RPMI8226 (cell line): ENCODE data around the gene RASAL2.
"Not testable (repeated sequence)": the region's sequence is repeated elsewhere in the genome, so short reads cannot be mapped to it uniquely, and the experiment has no call there.

Experiments
- DNase-seq: peaks from one replicate; pipeline ENCODE4 v3.0.0-alpha.2; 2015

RASAL2 gene

DNA sequence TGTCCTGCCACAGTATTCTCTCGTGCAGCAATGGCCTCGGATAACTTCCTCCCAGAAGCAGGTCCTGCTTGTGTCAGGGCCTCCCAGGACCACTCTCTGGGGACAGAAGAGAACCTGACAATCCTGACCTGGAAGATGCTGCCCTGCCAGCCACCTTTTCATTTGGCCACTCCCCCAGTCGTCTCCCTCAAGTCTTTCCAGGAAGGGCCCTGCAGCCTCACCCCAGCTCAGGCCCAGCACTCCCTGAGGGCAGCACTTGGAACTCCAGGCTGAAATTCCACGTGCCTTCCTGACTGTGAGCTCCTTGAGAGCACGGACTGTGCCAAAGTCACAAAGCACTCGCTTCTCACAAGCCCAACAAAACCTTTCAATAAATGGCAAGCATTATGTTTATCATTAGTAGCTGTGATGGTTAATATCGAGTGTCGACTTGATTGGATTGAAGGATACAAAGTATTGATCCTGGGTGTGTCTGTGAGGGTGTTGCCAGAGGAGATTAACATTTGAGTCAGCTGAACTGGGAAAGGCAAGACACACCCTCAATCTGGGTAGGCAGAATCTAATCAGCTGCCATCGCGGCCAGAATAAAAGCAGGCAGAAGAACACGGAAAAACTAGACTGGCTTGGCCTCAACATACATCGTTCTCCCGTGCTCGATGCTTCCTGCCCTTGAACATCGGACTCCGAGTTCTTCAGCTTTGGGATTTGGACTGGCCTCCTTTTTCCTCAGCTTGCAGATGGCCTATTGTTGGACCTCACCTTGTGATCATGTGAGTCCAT, 405.2 kb downstream of the RASAL2 start:
- DNase-seq: no peak

DNA sequence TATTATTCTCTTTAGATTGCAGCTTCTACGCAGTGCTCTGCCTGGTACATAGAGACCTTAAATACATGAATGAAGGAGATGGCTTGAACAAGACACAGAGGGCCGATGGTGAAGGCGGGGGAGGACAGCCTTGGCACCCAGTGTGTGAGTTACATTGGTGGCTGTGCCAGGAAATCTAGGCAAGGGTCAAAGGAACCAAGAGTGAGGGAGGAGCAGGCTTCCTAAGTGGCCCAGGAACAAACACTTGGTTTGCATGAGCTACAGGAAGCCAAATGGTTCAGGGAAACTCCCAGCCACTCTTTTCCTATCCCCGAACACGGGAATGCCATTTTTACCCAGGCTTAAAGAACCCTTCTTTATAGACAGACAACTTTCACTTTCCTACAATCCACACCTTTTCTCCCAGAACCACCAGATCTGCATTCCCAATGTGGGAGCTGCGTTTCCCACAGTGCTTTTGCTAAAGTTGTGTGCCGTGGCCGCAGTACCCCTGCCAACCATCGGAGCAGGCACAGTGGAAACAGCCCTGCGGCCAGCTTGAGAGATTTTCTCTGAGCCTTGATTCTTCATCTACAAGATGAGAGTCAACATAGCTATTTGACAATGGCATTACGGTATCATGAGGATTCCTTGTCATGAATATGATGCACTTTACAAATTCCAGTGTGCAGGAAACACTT, 406.3 kb downstream of the RASAL2 start:
- DNase-seq: no peak

DNA sequence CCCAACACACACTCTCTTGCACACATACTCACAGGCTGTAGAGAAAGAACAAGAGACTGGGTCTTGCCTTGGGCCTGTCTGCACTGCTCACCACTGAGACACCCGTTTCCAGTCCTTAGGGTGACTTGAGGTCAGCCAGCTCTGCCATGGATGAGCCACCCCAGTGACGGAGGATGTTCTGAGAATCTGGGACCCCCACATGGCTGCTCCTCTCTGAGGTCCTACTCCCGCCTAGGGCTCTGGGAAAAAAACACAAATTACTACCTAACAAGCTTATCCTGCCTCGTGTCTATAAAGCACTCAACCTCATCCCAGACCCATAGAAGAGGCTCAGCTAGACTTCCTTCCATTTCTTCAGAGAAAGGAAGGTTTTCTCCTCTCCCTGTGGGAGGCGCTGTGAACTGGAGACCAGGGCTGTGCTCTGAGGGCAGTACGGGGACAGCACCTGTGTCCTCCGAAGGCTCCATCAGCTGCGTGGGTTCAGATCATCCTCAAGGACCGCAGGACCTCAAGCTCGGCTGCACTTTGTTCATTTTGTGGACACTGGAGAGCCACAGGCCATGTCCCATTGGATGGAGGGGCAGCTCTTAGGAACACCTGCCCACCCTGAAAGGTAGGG, 407.1 kb downstream of the RASAL2 start:
- DNase-seq: no peak

DNA sequence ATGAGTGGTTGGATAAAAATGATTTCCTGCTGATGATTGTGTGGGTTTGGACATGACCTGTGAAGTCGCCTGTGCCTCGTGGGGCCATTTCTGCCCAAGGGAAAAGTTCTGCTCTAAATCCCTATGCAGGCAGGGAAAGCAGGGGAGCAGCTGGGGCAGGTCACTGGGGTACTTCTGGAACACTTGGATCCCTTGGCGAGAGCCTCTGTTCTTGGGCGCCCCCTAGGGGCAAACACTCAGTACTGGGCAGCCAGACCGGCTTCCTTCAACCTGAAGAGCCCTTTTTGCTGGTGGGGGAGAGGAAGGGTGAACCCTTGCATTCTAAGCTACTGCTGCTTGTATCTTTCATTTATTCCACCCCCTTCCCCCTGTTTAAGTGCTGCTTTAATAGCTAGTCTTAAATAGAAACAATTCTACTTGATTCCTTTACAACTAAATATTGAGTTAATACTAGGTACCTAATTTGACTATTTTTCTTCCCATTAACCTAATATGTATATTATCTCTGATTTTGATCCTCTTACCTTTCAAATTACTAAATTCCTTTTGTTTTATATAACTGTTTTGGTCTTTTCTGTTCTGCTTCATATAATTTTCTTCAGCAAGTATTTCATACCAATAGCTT, 407.9 kb downstream of the RASAL2 start:
- peak; percentile 74 for DNase-seq

DNA sequence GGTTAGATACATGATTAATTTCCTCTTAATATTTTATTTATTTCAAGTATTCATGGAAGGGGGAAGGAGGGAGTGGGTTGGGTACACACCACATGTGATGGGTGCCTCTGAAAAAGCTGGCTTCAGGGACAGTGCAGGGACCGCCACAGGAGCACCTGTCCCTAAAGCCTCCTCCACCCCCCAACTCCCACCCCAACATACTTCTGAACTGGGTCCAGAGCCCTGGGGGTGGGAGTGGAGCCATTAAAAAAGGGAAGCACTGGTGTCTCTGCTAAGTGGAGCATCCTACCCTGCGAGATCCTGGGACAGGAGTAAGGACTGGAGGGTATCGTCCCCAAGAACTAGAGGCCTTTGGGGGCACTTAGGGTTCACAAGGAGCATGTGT, 408.4 kb downstream of the RASAL2 start:
- no peak for DNase-seq

DNA sequence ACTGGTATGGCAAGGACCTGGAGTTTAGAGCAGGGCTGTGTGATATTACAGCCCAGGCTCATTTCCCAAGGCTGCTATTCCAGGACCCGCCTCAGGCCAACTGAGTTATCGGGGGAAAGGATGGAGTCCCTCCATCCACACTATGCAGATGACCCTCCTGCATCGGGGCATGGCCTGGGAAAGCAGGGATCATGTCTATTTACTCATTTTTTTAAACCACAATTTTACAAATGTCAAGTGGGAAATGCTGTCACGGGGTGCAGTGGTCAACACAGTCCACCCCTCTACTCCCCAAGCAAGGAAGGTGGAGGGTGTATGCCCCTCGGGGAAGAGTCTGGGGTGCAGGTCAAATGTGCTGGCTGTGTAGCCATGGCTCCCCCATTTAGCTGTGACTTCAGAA, 409.0 kb downstream of the RASAL2 start:
- DNase-seq: no peak

DNA sequence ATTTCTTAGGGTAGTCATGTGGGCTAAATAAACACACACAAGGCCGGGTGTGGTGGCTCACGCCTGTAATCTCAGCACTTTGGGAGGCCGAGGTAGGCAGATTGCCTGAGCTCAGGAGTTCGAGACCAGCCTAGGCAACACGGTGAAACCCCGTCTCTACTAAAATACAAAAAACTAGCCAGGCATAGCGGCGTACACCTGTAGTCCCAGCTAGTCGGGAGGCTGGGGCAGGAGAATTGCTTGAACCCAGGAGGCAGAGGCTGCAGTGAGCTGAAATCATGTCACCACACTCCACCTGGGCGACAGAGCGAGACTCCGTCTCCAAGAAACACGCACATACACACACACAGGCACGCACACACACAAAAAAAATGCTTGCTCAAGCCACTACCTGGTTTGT, 409.4 kb downstream of the RASAL2 start:
- not testable (repeated sequence) for DNase-seq

DNA sequence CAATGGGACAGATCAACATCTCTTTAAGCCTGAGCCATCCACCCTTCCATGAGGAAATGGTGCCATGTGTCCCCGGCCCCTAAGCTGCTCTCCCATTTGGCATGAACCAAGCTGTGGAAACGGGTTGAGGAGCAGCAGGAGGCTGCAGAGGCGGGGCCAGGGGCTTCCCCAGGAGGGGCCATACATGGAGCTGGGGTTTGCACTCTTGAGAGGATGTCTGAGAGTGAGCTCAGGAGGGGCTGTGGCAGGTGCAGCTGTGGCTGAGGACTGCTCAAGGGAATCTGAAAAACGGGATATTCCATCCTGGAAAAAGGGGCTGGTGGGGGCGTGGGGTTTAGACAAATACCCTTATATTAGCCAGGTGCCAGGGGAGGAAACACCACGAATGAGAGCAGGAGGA, 409.9 kb downstream of the RASAL2 start:
- DNase-seq: no peak

DNA sequence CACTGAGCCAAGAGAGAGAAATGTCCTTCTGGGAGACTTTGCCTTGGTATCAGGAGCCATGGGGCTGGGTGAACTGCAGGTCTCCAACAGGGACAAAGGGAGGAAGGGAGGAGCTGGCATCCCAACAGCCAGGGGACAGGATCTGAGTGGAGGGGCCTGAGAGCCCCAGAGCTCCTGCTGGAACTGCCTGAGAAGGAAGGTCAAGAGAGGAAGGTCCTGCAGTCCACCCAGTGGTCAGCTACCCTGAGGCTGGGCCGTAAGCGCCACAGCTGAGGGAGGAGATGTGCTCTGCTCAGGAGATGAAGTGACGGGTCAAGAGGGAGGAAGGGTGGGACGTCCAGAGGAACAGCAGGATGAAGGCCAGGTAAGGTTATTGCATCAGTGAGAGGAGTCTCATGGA, 410.4 kb downstream of the RASAL2 start:
- DNase-seq: no peak

DNA sequence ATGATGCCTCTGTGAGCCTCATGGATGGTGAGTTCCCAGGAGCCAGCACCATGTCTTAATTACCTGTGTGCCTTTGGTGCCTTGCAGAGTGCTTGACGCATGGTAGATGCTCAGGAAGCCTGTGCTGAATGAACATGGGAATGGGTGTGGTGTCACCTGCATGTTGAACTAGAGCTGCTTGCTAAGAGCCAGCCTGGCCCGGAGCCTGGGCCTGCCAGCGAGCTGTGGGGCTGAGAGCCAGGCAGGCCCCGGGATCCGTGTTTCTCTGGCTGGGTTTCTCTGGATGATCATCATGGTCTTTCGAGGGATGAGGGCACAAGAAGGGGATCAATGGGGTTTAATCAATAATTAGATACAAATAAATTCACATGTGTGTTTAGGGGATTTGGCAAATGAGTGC, 412.3 kb downstream of the RASAL2 start:
- DNase-seq: no peak

DNA sequence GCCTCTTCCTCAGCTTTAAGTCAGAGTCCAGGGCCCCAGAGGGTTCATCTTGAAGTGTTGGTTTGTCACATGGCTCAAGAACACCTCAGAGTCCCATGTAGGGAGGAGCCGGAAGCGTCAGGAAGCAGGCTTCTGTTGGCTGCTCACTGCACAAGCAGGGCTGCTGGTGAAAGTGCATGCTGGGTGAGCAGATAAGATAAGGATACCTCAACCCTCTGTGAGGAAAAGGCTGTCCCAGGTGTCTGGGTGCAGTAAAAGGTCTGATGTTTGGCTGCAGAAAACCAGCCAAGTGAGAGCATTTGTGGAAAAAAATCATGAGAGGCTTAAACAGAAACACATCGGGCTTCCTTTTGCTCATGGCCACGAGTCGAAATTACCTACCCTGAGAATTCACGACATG, 412.8 kb downstream of the RASAL2 start:
- DNase-seq: no peak

DNA sequence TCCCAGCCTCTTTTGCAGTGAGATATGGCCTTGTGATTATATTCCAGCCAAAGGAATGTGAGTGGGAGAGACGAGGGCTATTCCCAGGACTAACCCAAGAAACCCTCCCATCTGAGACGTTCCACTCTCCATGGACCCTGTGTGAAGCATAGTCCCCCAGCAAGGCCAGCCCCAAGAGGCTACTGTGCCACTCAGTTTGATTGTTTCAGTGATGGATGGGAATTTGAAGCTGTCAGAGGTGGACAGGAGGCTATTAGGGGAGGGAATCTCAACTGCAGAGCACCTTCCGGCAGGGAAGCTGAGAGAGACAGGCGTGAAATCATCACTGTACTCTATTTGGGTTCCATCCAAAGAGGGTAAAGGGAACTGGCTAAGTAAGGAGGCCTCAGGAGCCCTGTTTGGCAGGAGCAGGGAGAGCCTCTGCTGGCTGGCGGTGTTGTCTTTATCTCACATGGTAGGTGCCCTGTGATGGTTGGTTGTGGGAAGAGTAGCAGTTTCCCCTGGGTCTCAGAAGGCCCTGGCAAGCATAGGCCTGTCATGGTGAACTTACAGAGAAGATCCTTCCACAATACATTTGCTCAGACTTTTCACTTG, 415.6 kb downstream of the RASAL2 start:
- DNase-seq: no peak

DNA sequence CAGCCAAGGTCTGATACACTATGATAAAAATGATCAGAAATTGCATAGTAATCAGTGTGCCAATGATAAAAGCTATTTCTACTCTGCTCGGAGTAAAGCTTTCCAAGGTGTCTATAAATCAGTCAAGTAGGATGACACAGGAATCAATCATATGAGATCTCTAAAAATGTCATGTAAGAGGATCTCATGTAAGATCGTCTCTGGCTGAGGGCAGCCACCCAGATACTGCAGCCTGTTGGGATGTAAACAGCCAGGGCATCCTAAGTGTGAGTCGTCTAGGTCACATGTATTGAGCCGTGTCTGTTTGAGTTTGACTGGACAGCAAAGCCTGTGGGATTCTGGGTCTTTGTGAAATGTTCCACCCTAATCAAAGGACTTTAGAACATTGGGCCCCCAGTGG, 416.3 kb downstream of the RASAL2 start:
- DNase-seq: no peak

DNA sequence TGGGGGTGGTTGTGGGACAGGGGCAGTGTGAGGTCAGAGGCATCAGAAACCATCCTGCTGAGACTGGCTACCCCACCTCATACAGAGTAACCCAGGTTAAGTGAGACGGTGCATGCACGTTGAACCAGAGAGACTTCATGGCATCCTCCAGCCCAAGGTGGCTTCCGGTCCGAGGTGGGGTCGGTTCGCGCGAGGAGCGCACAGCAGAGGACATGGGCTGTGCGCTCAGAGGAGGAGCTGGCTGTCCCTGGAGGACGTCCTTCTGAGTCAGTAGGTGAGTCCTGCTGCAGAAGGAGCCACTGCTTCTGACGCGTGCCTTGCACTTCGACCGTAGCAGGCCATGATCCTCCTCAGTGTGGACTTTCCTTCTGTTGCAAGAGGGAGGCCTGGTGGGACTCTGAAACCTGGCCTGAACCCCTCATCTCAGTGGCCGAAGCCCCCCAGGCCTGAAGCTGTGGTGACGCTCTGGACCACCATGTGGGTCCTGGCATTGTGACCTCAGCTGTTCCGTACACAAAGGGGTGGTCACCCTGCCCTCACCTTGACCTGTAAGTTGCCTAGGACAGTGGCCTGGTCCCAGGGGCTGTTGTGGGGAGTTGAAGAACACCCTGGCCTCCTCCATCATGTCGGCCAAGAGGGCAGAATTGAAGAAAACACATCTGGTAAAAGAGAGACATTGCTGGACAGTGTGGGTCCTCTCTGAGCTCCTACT, 418.8 kb downstream of the RASAL2 start, which contains the start of gene TEX35:
TSS of gene TEX35 (plus strand) at position 544 of the 712 bp plus-strand sequence. CDS start at position 624, 80 bp downstream.
- DNase-seq: no peak

DNA sequence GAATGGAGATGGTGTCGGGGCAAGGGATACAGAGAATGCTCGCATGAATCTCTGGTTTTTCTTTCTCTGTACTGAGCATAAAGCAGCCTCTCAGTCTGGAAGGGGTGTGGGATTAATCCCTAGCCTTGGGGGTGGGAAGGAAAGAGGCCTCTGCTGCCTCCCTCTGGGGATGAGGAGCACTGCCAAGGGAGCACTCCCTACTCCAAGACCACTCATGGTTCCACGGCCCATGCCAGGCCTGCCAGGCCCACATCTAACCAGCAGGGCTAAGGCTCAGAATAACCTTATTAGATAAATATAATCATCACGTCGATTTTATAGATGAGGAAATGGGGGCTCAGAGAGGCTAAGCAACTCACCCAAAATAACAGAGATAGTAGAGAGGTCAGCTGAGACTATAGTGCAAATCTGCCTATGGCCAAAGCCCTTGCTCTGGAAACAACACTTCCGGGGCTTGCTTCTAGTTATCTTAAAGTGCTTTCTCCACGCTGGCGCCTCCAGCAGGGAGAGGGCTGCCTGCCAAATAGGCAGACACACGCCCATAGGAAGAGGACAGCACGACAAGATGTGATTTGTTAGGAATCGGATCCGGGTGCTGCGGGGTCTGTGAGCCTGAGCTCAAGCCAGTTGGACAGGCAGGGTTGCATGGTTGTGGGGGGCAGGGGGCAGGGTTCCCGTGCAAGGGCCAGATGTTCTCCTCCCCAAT, 419.5 kb downstream of the RASAL2 start:
- DNase-seq: no peak

DNA sequence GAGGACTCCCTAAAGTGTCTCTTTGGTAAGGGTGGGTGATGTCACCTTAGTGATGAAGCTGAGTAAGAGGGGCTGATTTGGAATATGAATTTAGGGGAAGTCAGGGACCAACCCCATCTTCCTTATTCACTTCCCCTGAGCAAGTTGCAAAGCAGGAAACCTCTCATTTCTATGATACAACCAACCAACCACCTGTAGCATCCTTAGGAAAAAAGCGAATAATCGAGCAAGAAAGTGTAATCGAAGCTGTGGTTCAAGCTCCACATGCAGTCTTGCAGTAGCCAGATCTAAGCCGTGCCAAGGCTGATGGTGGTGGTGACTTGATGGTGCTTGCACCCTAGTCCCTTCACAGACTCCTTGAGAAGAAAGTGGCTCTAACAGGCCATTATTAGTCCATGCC, 422.2 kb downstream of the RASAL2 start:
- no peak for DNase-seq

DNA sequence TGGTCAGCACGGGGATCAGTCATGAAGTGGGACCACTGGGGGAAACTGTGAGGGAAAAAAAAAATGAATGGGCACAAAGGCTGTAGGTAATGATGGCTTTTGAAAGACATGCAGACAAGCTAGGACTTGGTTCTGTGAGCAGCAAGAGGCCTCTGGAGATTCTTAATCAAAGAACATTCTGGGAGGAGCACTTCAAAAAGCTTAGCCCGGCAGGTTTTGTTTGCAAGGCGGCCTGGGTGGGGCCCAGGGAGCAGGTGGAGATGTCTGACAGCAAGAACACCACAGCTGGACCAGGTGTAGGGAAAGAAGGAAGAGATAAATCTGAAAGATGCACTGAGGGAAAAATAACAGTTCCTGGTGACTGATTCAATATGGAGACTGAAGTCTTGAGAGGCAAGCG, 425.0 kb downstream of the RASAL2 start:
- DNase-seq: no peak

DNA sequence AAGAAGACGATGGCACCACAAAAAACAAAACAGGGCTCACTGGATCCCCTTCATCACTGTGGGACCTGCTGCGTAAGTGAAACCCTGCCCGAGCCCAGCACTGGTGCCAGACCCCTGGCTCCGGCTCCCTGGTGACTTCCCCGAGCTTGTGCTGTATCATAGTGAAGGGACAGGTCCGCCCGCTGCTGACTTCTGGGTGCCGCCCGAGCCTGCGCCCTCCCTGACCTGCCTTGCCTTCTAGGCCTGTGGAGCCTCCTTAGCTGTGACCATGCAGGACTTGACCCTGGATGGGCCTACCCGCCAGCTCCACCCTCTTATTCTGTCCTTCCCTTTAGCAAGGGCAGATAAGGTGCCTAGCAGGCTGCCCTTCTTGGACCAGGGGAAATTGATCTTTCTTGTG, 426.9 kb downstream of the RASAL2 start:
- DNase-seq: no peak

DNA sequence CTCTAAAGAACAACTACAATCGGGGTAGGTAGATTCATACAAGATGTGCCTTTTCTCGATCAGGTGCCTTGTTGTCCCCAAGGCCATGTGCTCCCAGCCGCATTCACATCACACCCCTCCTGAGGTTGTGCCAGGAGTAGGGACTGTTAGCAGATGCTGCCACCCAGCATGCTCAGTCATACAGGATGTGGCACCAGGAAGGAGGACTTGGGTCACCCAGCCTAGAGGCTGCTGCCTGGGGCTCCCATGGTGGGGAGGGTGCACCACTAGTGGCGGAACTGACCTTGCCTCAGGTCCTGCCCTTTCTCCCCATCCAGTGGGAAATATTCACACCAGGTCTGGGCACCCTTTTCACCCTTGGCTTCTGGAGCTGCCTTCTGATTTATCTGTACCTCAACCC, 427.3 kb downstream of the RASAL2 start:
- DNase-seq: no peak

DNA sequence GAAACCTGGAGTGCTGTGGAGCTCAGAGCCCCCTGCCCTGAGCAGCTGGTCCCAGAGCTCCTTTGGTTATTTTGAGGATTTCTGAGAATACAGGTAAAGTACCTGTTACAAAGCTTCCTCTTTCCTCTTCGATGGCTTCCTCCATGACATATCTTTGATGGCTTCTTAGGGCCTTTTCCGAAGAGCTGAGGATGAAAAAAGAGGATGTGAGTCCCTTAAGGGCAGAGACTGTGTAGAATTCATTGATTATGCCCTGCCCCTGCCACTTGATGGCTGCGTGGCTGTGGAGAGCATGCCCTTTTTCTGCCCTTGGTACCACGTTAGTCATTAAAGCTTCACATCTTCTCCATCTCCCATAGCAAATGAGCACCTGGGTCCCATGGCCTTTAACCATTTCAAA, 433.2 kb downstream of the RASAL2 start:
- DNase-seq: no peak

DNA sequence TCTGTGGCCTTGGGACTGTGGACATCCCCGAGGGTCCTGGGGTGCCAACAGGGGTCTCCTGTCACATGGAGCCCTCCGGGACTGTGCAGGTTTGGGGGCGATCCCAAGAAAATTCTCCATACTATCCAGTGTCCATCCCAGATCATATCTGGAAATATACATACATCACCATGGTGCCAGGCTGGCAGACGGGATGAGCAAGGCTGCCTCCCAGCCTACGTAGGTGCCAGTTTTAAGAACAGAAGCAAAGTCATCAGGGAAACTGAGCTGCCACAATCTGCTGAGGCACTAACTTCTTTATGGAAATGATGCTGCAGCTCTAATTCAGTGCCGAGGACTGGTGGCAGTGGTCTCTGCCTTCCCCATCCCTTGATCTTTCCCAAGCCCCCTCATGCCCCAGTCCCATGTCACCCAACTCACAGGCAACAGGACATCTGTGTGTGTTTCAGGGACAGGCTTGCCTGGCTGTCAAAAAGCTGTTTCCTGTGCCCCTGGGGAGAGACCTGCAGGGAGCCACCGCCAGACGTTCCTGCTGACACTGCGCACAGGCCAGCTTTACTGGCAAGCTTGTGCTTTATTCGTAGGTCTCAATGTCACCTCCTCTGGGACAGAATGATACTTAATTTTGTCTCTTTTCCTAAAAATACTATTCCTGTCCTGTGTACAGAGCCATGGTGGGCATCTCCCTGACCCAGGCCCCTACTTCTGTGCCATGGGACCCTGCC, 434.5 kb downstream of the RASAL2 start:
- DNase-seq: peak; percentile 45
